ENCODE data around the gene LKAAEAR1.

DNA sequence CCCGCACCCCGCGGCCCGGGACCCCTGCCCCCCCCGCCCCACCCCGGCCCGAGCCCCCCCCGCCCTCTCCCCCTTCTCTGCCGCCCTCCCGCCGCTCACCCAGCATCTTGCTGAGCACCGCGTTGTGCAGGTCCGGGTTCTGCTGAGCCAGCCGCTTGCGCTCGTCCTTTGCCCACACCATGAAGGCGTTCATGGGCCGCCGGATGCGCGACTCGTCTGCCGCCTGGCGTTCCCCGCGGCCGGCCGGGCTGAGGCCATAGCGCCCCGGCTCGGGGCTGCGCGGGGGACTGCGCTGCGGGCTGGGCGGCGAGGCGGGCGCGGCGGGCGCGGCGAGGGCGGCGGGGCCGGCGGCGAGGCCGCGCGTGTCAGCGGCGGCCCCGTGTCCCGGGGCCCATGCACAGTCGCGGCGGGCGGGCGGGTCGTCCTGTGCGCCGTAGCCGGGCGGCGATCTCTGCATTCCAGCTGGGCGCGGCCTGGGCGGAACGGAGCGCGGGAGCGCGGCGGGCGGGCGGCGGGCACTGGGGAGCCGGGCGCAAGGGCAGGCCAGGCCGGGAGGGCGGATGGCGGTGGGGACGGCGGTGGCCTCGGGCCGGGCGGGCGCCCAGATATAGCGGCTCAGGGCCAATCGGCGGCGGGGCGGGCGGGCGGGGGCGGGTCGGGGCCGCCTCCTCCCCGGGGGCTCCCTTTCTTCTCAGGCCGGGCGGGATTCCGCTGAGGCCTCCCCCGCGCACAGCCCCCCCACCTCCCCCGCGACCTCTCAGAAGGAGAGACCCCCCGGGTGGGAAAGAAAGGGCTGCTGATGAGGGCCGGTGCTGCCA is 34.9 kb downstream of the LKAAEAR1 start, which contains the start of gene SOX18:
- TF ChIP-seq POLR2A (IDR thresholded peaks at IDR 0.05), result no peak
- TF ChIP-seq, protein P1, sequence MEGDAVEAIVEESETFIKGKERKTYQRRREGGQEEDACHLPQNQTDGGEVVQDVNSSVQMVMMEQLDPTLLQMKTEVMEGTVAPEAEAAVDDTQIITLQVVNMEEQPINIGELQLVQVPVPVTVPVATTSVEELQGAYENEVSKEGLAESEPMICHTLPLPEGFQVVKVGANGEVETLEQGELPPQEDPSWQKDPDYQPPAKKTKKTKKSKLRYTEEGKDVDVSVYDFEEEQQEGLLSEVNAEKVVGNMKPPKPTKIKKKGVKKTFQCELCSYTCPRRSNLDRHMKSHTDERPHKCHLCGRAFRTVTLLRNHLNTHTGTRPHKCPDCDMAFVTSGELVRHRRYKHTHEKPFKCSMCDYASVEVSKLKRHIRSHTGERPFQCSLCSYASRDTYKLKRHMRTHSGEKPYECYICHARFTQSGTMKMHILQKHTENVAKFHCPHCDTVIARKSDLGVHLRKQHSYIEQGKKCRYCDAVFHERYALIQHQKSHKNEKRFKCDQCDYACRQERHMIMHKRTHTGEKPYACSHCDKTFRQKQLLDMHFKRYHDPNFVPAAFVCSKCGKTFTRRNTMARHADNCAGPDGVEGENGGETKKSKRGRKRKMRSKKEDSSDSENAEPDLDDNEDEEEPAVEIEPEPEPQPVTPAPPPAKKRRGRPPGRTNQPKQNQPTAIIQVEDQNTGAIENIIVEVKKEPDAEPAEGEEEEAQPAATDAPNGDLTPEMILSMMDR (IDR thresholded peaks at IDR 0.05), result no peak
- TF ChIP-seq POLR2AphosphoS5 (IDR thresholded peaks at IDR 0.05), result peak in 1 of 4 donors; percentile 12
